H9 (cell line): Measurements from ENCODE around the gene NCBP2L. TPM values are rescaled to one million over a fixed set of nuclear protein-coding genes. Genes with fewer than 3 reads are reported as not detected.

Experiments
- DNase-seq: peaks from one replicate; pipeline ENCODE4 v3.0.0-alpha.2; 2017
- H2AFZ ChIP-seq: one replicate; pipeline ENCODE4 v1.6.1; 2013; ENCODE audit warnings: mild to moderate bottlenecking, low read length, control low read depth, moderate library complexity
- H2AK5ac ChIP-seq: 2 replicates; pipeline ENCODE4 v1.6.1; 2013; ENCODE audit warnings: low read length, control low read depth, mixed read lengths; ENCODE audit not compliant: insufficient read length
- H2BK120ac ChIP-seq: one replicate; pipeline ENCODE4 v1.6.1; 2013; ENCODE audit warnings: low read depth, mild to moderate bottlenecking, low read length, control low read depth, inconsistent platforms; ENCODE audit not compliant: poor library complexity, severe bottlenecking
- H2BK12ac ChIP-seq: 2 replicates; pipeline ENCODE4 v1.6.1; 2013; ENCODE audit warnings: low read length, control low read depth, mixed read lengths, low read depth; ENCODE audit not compliant: insufficient read length
- H2BK15ac ChIP-seq: 2 replicates; pipeline ENCODE4 v1.6.1; 2013; ENCODE audit warnings: low read depth, low read length, control low read depth
- H2BK20ac ChIP-seq: one replicate; pipeline ENCODE4 v1.6.1; 2013; ENCODE audit warnings: low read depth, mild to moderate bottlenecking, low read length, control low read depth, inconsistent platforms; ENCODE audit not compliant: poor library complexity, severe bottlenecking
- H2BK5ac ChIP-seq: 2 replicates; pipeline ENCODE4 v1.6.1; 2013; ENCODE audit warnings: low read length, control low read depth, mixed read lengths; ENCODE audit not compliant: insufficient read length
- H3K14ac ChIP-seq: 2 replicates; pipeline ENCODE4 v1.6.1; 2013; ENCODE audit warnings: low read length, control low read depth; ENCODE audit not compliant: insufficient read depth
- H3K18ac ChIP-seq: 2 replicates; pipeline ENCODE4 v1.6.1; 2013; ENCODE audit warnings: low read depth, mild to moderate bottlenecking, mixed read lengths, low read length, control low read depth; ENCODE audit not compliant: insufficient read length
- H3K23ac ChIP-seq: 2 replicates; pipeline ENCODE4 v1.6.1; 2013; ENCODE audit warnings: low read length, control low read depth, mixed read lengths, low read depth; ENCODE audit not compliant: insufficient read length
- H3K23me2 ChIP-seq: 2 replicates; pipeline ENCODE4 v1.6.1; 2013; ENCODE audit warnings: low read depth, mild to moderate bottlenecking, mixed read lengths, low read length, control low read depth; ENCODE audit not compliant: insufficient read length, poor library complexity, severe bottlenecking
- H3K27ac ChIP-seq: 2 replicates; pipeline ENCODE4 v1.5.1; 2013; ENCODE audit warnings: low read length, control low read depth, mixed read lengths, low read depth; ENCODE audit not compliant: insufficient read length
- H3K27me3 ChIP-seq: 2 replicates; pipeline ENCODE4 v1.6.1; 2013; ENCODE audit warnings: low read length, control low read depth, inconsistent platforms; ENCODE audit not compliant: insufficient read depth
- H3K4ac ChIP-seq: 2 replicates; pipeline ENCODE4 v1.6.1; 2013; ENCODE audit warnings: low read depth, mild to moderate bottlenecking, control low read depth, inconsistent platforms, low read length, moderate library complexity
- H3K4me1 ChIP-seq: 2 replicates; pipeline ENCODE4 v1.6.1; 2013; ENCODE audit warnings: low read length, control low read depth, inconsistent platforms; ENCODE audit not compliant: insufficient read depth
- H3K4me2 ChIP-seq: 2 replicates; pipeline ENCODE4 v1.6.1; 2013; ENCODE audit warnings: low read length, control low read depth, mixed read lengths; ENCODE audit not compliant: insufficient read length, insufficient read depth
- H3K56ac ChIP-seq: 2 replicates; pipeline ENCODE4 v1.6.1; 2013; ENCODE audit warnings: low read depth, mild to moderate bottlenecking, mixed read lengths, low read length, control low read depth; ENCODE audit not compliant: insufficient read length
- H3K79me1 ChIP-seq: 2 replicates; pipeline ENCODE4 v1.6.1; 2013; ENCODE audit warnings: low read depth, mild to moderate bottlenecking, moderate library complexity, low read length, control low read depth, inconsistent platforms; ENCODE audit not compliant: insufficient read depth, poor library complexity, severe bottlenecking
- H3K79me2 ChIP-seq: 2 replicates; pipeline ENCODE4 v1.6.1; 2013; ENCODE audit warnings: low read length, control low read depth, inconsistent platforms; ENCODE audit not compliant: insufficient read depth
- H3K9ac ChIP-seq: 2 replicates; pipeline ENCODE4 v1.6.1; 2013; ENCODE audit warnings: low read length, control low read depth, mixed read lengths; ENCODE audit not compliant: insufficient read length; ENCODE audit errors: extremely low read depth
- H3K9me3 ChIP-seq: one replicate; pipeline ENCODE4 v1.6.1; 2013; ENCODE audit warnings: low read depth, low read length, inconsistent platforms; ENCODE audit not compliant: control insufficient read depth
- H3T11ph ChIP-seq: one replicate; pipeline ENCODE4 v1.6.1; 2013; ENCODE audit warnings: mild to moderate bottlenecking, low read length, control low read depth, inconsistent platforms
- H4K20me1 ChIP-seq: one replicate; pipeline ENCODE4 v1.6.1; 2013; ENCODE audit not compliant: control insufficient read depth, insufficient read length, insufficient read depth
- H4K5ac ChIP-seq: 2 replicates; pipeline ENCODE4 v1.6.1; 2013; ENCODE audit warnings: low read depth, mild to moderate bottlenecking, mixed read lengths, low read length, control low read depth; ENCODE audit not compliant: insufficient read length
- H4K8ac ChIP-seq: replicated peaks from 2 replicates; pipeline ENCODE4 v1.6.1; 2013; ENCODE audit warnings: low read length, control low read depth, mixed read lengths, low read depth; ENCODE audit not compliant: insufficient read length
- H4K91ac ChIP-seq: 2 replicates; pipeline ENCODE4 v1.6.1; 2013; ENCODE audit warnings: low read depth, mild to moderate bottlenecking, moderate library complexity, mixed read lengths, low read length, control low read depth; ENCODE audit not compliant: insufficient read length
- H3K27ac Mint-ChIP-seq, 3 experiments: 2 replicates in 2 of 3; 3 replicates in 1 of 3; pipeline ENCODE4 v1.8.0; 2020 to 2021; ENCODE audit warnings: mixed read lengths in 3 of 3, mild to moderate bottlenecking in 1 of 3, moderate library complexity in 1 of 3
- H3K27me3 Mint-ChIP-seq: 2 replicates; pipeline ENCODE4 v1.8.0; 2021; ENCODE audit warnings: low read depth, mild to moderate bottlenecking, moderate library complexity, mixed read lengths
- H3K36me3 Mint-ChIP-seq, 3 experiments: 2 replicates in 2 of 3; 3 replicates in 1 of 3; pipeline ENCODE4 v1.8.0; 2020 to 2021; ENCODE audit warnings: low read depth in 3 of 3, mixed read lengths in 3 of 3; ENCODE audit not compliant: insufficient read depth in 1 of 3
- H3K4me1 Mint-ChIP-seq, 2 experiments: 2 replicates each; pipeline ENCODE4 v1.8.0; 2020; ENCODE audit warnings: mixed read lengths in 2 of 2
- H3K4me3 Mint-ChIP-seq, 2 experiments: 2 replicates in 1 of 2; 3 replicates in 1 of 2; pipeline ENCODE4 v1.8.0; 2020 to 2021; ENCODE audit warnings: mild to moderate bottlenecking in 2 of 2, mixed read lengths in 2 of 2, moderate library complexity in 1 of 2
- H3K9me3 Mint-ChIP-seq, 2 experiments: 2 replicates in 1 of 2; 3 replicates in 1 of 2; pipeline ENCODE4 v1.8.0; 2020; ENCODE audit warnings: mild to moderate bottlenecking in 2 of 2, mixed read lengths in 2 of 2, moderate library complexity in 1 of 2
- WGBS: extraction: QIAGEN DNeasy Blood & Tissue Kit; methylation state at CpG from one replicate; pipeline ENCODE4 v1.1.7; 2013; ENCODE audit warnings: missing lambda C conversion rate, low lambda C conversion rate, mixed read lengths; ENCODE audit not compliant: insufficient read length; ENCODE audit errors: extremely low coverage; 5-methylcytosine and 5-hydroxymethylcytosine counted together
- total RNA-seq: library from RNA; stranded (reverse); gene quantifications from 2 replicates; pipeline ENCODE4 v1.2.1, GENCODE V29; 2021
- TF ChIP-seq, protein P1 (sequence below): fragments of 200-600 bp; sonication (generic); conservative IDR thresholded peaks from 3 replicates; pipeline ENCODE4 v1.8.0; 2021; ENCODE audit warnings: antibody characterized with exemption, mild to moderate bottlenecking

Gene NCBP2L
- total RNA-seq, 1 experiment from 2014 or later, result not detected

DNA sequence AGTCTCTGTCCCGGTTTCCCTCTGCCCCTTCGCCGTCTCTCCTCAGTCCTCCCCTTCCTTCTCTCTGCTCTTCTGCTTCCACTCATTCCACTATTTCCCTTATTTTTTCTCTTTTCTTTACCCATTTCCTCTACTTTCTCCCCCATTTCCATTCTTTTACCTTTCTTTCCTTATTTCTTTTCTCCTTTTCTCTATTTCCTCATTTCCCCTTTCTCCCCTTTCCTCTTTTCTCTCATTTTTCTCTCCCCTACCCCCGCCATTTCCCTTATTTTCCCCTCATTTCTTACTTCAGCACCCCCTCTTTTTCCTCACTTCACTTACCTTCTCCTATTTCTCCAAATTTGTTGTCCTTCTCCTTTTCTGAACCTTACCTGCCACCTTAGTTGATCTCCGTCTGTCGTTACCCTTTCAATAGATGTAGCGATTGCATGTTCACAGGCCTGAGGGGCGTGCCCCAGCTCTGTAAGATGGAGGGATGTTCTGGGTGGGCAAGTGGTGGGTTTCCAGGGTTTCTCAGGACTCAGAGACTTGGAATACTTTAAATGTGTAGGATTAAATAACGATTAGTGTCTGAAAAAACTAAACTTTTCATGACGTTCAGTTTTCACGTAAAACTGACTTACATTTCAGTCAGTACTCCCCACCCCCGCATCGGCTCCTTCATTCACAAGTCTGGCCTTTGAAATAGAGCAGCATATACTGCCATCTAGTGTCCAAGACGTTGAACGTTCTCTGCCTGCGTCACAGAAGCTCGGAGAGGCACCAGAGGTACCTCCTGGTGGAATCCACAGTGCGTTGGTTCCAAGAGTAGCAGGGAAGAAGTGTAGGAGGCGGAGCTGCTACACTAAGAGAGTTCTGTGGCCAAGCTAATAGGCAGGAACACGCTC, 641 bp upstream of the NCBP2L start:
- no peaks in the 10 kb centered on the region for H3K79me2 ChIP-seq
- H3K9me3 ChIP-seq, result no peaks in the 10 kb centered on the region
- no peak overlapping the region for H4K5ac ChIP-seq
- H2AK5ac ChIP-seq, result no peak overlapping the region
- Mint-ChIP-seq H3K36me3 (peaks cover 0 to 2% (median 0%) of the 10 kb centered on the region in 3 experiments; a peak in 1 of 7 replicates), H3K4me3 (peak overlapping the region; percentile 59 to 87), H3K27ac (no peak overlapping the region), H3K4me1 (peaks cover 16 to 31% of the 10 kb centered on the region in 2 experiments), H3K27me3 (peaks cover 45% of the 10 kb centered on the region), H3K9me3 (peaks cover 0 to 33% of the 10 kb centered on the region in 2 experiments; a peak in 2 of 5 replicates)
- no peak overlapping the region for H2AFZ ChIP-seq
- H3K18ac ChIP-seq, result no peak overlapping the region
- TF ChIP-seq, protein P1, sequence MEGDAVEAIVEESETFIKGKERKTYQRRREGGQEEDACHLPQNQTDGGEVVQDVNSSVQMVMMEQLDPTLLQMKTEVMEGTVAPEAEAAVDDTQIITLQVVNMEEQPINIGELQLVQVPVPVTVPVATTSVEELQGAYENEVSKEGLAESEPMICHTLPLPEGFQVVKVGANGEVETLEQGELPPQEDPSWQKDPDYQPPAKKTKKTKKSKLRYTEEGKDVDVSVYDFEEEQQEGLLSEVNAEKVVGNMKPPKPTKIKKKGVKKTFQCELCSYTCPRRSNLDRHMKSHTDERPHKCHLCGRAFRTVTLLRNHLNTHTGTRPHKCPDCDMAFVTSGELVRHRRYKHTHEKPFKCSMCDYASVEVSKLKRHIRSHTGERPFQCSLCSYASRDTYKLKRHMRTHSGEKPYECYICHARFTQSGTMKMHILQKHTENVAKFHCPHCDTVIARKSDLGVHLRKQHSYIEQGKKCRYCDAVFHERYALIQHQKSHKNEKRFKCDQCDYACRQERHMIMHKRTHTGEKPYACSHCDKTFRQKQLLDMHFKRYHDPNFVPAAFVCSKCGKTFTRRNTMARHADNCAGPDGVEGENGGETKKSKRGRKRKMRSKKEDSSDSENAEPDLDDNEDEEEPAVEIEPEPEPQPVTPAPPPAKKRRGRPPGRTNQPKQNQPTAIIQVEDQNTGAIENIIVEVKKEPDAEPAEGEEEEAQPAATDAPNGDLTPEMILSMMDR, result peak; percentile 79
- H3K27me3 ChIP-seq, result peaks cover 17% of the 10 kb centered on the region
- no peak overlapping the region for H3K23ac ChIP-seq
- H2BK120ac ChIP-seq, result no peak overlapping the region
- H3K14ac ChIP-seq, result no peak overlapping the region
- H4K8ac ChIP-seq, result no peak overlapping the region
- no peak overlapping the region for H4K91ac ChIP-seq
- no peak overlapping the region for H2BK20ac ChIP-seq
- no peak overlapping the region for H3K27ac ChIP-seq
- no peak overlapping the region for H3K4ac ChIP-seq
- H3K4me2 ChIP-seq, result peak overlapping the region; percentile 56
- no peak overlapping the region for H3K56ac ChIP-seq
- peak; percentile 92 for DNase-seq
- 100% methylated on average over 1 of the region's 20 CpGs for WGBS
- H3K79me1 ChIP-seq, result no peaks in the 10 kb centered on the region
- no peaks in the 10 kb centered on the region for H4K20me1 ChIP-seq
- H3K4me1 ChIP-seq, result peaks cover 6% of the 10 kb centered on the region; the same call in 1 of the 2 replicates
- H2BK15ac ChIP-seq, result no peak overlapping the region
- H3K23me2 ChIP-seq, result peaks cover 7% of the 10 kb centered on the region
- no peak overlapping the region for H2BK5ac ChIP-seq
- H3K9ac ChIP-seq, result no peak overlapping the region
- no peak overlapping the region for H3T11ph ChIP-seq
- H2BK12ac ChIP-seq, result no peak overlapping the region
